NOMO-1 treated with DMSO at 0.1 percent for 48 hours (cell line): ENCODE data around the gene GUCD1.
"Not testable (repeated sequence)": the region's sequence is repeated elsewhere in the genome, so short reads cannot be mapped to it uniquely, and the experiment has no call there.

ENCODE experiments used
- DNase-seq: peaks from one replicate; lab custom pipeline; 2025; ENCODE audit not compliant: unreplicated experiment; lab: John Stamatoyannopoulos, UW

GUCD1 gene

DNA sequence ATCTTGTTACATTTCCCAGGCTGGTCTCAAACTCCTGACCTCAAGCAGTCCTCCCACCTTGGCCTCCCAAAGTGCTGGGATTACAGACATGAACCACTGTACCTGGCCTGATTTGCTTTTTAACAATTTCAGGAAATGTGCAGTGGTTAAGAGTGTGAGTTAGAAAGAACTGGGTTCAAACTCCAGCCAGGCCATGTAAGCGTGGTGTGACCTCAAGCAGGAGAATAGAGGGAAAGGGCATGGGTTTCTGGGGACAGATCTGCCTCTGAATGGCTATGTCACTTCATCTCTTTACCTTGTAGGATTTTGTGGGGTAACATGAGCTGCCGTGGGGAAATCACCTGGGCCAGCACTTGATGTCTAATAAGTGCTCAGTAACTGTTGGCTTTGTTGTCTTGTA, 10.1 kb upstream of the GUCD1 start:
- no peak for DNase-seq

DNA sequence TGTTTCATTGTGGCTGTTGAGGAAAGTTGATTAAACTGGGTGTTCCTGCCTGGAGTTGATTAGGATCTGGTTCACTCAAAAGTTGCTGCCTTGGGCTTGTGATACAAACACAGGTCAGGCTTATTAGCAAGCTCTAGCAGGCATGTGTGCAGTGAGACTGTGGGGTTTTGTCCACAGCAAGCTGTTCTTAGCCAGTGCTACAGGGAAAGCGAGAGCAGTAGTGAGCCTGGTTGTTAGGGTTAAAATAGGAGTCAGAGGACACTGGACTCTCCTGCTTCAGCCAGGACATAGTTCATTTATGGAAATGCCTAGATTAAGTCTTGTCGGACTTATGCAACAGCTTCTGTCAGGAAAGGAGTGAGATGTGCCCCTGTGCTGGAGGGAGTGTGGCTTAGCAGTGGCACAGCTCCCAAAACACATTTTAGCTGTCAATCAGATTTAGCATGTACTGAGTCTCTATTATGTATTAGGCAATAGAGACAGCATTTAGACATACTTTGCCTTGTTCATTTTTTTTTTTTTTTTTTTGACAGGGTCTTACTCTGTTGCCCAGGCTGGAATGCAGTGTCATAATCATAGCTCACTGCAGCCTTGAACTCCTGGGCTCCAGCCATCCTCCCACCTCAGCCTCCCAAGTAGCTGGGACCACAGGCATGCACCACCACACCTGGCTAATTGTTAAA, 9.6 kb upstream of the GUCD1 start:
- DNase-seq: no peak

DNA sequence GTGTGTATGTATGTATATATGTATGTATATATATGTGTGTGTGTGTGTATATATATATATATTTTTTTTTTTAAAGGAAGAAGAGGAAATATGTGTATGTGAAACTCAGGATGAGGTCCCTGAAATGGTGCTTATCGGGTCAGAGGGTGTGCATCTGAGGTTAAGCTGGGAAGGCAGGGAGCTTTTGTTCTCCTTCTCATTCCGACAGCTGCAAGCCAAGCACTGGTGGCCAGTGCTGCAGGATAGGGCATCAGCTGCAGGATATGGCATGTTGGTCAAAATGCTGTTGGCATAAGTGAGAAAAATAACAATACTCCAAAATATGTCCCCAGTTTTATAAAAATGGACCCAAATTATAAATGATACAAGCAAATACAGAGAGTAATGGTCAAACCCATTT, 8.3 kb upstream of the GUCD1 start:
- DNase-seq: no peak

DNA sequence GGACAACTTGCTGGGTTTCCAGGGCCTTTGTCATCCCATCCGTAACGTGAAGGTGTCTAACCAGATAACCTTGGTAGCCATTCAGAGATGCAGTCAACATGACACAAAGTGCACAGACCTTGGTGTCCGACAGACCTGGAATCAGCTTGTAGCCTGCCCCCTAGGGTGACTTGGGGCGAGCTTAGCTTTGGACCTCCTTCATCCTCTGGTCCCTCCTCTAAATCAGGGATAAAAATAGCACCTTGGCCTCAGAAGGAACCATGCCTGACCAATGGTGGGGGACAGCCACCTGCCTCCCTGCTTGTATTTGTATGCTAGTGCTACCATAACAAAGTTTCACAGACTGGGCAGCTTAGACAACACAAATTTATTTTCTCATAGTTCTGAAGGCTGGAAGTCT, 4.5 kb upstream of the GUCD1 start:
- DNase-seq: no peak

DNA sequence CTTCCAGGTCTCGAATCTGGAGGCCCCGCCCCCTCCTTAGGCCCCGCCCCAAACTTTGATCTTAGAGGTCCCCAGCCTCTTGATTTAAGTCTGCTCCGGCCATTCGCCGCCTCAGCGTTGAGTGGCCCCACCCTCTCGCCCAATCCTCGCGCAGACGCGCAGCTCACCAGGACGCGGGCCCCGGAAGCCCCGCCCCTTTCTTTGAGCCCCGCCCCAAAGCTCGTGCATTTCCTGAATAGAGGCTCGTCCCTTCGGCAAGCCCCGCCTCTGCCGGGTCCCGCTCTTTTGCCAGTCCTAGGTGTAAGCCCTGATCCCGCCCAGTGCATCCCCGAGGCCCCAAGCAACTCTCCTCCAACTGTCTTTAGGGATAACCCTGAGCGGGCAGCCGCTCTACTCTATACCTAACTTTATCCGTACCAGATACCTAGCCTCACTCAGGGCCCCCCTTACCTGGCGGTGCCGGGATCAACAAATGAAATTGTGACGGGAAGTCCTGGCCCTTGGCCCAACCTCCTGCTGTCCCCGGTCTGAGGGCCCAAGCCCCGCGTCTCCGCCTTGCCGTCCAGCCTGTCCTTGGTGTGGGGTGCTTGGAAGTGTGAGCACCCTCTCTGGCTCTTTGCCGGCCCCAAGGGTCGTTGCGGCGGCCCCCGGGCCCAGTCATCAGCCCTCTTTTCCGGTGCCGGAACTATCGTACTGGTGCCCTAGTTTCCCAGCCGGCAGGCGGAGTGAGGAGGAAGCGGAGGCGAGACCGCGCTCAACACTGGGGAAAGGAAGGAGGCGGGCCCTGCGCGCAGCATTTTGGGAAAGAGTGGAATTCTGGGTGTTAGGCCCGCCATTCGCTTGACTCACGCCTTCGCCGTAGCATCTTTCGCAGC, 464 bp upstream of the GUCD1 start, which contains the start of gene SNRPD3:
Gene SNRPD3, plus strand, starts transcription at position 835 of the 875 bp plus-strand sequence. CDS start 1,676 bp downstream, outside the sequence.
- peak; percentile 96 for DNase-seq

DNA sequence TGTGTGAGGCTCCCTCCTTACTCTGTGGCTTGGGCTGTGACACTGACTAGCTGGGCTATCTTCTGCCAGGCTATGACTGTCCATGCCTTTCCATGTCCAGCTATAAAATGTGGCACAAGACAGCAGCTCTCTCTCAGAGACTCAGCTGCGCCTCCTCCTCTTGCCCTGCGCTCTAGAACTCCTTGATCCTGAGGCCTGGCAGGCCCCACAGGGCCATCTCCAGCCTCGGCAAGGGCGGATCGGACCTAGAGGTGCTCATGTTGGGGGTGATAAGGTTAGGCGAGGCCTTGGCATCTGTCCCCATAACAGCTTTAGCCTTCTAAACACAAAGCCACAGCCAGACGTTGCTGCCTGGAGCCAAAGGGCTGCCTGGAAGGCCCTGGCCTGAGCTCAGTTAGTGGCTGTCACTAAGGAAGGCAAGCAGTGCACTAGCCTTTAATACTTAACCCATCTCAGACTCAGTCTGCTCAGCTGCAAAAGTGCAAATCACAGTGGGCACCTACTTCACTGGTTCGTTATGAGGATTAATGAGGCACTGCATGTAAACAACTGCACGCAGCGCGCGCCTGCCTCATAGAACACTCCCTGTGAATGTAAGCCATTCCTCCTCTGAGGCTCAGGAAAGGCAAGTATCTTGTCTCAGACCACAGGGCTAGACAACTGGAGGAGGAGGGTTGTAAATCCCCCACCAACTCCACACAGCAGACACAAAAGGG, 1.2 kb downstream of the GUCD1 start:
- DNase-seq: no peak

DNA sequence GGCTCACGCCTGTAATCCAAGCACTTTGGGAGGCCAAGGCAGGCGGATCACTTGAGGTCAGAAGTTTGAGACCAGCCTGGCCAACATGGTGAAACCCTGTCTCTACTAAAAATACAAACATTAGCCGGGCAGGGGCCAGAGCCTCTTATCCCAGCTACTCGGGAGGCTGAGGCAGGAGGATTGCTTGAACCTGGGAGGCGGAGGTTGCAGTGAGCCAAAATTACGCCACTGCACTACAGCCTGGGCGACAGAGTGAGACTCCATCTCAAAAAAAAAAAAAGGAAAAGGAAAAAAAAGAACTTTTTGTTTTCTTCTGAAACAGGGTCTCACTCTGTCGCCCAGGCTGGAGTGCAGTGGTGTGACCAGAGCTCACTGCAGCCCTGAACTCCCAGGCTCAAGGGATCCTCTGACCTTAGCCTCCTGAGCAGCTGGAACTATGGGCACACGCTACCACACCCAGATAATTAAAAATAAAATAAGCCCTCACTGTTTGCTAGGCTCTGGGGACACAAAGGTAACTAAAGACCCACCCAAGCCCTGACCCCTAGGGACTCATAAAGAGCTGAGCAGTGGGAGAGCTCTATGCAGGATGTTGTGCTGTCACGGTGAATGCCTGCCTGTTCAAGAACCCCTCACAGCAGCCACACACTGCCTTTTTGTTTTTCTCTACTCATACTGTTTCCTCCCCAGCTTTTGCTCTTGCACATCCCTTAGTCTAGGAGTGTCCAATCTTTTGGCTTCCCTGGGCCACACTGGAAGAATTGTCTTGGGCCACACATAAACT, 2.2 kb downstream of the GUCD1 start:
- DNase-seq: not testable (repeated sequence)

DNA sequence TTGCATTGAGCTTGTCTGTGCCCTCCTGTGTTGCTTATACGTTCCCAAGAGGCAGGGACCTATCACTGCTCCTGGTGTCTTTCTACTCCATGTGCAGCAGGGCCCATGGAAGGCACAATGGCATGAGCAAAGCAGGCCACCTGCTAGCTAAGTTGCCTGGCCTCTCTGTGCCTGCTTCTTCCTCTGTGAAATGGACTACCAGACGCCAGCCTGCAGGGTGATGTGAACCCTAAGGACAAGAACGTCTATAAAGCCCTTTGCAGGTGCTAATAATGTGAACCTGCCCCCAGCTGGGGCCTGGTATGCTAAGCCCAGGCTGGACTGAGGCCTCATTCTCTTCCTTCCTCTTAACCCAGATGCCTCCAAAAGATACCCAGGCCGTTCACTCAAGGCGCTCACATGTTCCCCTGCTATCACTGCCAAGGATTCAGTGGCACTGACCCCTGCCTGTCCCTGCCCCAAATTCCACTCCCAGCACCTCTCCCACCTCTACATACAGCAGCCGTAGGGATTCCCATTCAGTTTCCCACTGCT, 4.0 kb downstream of the GUCD1 start:
- DNase-seq: no peak

DNA sequence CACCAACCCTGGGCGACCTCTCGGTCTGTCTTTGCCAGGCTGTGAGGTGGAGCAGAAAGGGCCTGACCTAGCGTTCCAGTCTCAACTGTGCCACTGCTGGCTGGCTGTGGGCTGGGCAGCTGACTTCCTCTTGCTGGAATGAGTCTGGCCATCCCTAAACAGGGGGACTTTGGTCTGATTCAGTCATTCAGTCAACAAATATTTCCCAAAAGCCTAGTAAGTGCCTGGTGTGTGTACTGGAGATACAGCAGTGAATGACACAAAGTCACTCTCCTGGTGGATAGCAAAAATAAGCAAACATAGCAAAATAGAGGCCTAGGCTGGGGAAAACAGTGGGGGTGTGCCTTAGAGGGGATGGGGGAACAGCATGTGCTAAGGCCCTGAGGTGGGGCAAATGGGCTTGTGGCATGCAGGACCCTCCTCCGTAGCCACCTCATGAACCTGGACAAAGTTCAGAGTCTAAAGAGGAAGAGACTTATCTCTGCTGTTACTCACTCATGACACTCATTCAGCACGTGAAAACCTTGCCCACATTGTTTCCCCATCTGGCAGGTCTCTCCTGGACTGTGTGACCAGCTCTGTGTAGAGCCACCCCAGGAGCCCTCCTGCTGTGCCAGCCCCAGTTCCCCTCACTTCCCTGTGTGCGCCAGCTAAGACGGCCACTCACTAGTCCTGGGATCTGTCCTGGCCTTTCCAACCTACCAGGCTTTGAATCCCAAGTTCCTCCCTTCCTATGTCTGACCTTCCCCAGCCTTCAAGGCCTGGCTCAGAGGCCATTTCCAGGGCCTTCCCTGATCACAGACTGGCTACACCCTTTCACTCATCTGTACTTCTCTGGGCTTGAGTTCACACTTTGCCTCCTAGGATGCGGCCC, 4.7 kb downstream of the GUCD1 start:
- peak; percentile 32 for DNase-seq

DNA sequence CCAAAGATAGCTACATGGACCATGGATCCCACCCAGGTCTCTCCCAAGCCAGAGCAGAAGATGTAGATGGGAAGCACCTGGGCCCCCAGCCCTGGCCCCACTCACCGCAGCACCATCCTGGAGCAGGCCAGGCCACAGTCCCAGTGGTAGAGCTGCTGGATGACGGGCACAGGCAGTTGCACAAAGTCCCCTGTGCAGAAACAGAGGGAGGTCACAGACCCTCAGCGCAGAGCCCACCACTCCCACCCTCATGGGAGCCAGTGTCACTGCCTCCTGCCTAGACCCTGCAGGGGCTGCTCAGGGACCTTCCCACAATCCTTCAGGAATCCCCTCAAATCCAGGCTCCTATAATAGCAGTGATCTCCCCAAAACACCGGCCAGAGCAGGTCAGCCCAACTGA, 6.1 kb downstream of the GUCD1 start:
- no peak for DNase-seq

DNA sequence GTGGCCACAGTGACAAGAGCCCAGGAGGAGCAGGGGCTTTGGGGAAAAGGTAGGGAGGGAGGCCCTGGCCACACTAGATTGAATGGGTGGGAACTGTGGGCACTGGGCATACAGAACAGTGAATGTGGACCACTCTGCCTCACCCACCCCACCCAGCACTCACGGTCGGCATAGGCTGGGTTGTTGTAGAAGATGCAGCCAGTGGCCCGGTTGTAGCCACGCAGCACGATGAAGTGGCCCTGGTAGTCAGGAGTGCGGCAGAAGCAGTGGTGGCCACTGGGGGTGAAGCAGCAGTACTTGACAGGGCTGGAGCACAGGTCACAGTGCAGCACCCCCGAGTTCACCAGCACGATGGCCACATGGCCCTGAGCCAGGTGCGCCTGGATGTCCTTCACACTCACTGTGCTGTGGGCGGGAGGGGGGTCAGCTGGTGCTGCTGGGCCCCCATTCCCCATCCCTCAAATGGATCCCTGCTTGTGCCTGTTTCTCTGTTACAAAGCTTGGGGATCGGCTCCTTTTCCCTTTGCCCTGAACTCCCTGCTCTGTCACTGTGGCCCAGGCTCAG, 11.2 kb downstream of the GUCD1 start:
- DNase-seq: no peak

DNA sequence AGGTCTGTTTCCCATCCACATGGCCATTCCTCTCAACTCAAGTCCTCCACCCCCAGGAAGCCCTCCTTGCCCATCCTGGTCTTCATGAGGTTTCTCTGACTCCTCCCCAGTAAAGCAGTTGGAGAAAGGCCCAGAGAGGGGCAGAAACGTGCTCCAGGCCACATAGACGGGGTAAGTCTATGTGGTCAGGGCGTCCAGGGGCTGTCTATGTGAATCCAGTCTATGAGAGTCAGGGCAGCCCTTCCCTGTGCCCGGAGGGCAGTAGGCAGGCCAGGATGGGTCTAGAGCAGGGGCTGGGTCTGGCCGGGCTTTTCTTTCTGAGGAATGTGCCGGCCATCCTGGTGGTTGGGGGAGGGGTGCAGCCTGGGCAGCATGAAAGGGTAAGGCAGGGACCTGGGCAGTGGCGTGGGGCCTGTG, 11.7 kb downstream of the GUCD1 start:
- DNase-seq: no peak

DNA sequence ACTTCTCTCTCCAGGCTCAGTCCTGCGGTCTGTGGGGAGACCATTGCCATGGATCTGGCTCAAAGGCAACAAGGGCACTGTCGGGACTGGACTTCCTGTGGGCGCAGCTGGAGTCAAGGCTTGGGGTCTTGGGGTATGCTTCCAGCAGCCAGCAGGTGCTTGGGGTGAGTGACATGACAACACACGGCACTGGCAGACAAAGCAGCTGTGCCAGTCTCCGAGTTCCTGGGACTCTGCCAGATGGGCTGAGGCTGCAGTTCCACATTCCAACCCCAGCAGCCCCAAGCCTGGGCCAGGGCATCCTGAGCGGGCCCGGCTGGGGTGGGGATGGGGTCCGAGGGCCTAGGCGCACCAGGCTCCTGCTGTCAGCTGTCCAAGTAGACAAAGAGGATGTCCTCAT, 12.3 kb downstream of the GUCD1 start:
- DNase-seq: no peak

DNA sequence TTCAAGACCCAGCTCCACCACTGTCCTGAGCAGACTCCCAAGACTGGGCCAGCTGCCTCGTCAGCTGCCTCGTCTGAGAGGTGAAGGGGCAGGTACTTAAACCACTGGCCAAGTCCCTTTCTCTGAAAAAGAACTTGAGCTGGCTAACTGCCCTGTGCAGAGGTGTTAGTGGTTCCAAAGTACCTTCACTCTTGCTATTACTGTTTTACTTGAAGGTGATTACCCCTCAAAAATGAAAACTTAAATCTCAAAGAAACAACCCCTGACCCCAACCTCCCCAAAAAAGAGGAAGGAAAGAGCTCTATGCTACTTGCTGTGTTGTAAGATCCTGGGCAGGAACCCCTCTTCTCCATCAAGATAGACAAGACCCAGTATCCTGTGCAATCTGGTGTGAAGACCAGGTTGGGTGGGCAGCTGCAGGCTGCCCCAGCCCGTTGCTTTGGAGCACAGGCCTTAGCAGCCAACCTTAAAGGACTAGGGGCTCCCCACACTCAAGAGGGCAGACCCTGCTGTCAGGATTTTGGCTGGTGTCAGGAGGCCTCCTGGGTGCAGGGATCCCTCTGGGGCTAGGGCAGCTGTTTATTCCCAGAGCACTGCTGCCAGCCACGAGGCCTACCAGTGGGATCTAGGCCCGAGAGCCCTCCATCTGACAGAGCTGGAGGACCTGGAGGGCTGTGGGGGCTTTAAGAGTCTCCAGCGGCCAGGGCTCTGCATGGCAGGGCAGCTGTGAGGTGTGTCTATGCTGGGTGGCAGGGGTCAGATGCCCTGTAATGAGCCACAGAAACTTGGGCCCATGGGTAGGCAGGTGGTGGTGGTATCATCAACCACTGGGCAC, 13.0 kb downstream of the GUCD1 start:
- DNase-seq: peak; percentile 34

DNA sequence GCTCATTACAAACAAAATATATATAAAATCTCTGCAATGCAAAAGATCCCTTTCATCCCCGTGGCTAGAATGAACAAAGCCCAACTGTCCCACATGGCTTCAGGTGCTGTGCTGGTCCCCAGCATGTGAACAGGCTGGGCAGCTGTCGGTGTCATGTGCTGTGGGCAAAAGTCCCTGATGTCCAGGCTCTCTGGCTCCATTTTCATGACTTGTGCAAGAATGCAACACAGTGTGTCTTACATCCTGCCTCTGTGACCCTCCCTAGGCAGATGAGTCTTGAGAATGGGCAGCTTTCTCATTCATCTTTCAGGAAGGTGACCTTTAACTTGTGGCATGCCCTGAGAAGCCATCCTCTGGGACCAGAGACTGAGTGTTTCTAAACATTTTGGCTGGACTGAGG, 14.5 kb downstream of the GUCD1 start:
- DNase-seq: no peak

DNA sequence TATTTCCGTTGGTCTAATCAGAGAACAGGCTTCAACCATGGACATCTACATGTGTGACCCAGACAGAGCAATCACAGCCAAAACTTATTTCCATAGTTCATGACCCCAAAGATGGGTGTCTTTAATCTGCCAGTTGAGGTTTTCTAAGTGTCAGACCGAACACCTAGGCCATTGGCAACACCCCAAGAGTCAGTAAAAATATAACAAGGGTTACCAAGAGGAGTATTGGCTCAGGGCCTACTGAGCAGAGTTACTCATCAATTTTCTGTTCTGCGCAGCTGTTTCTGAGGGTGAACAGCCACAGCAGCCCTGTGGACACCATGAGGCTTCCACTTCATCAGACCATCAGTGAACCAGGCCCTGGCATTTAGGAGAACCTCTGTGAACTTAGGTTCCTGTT, 18.8 kb downstream of the GUCD1 start:
- DNase-seq: no peak

DNA sequence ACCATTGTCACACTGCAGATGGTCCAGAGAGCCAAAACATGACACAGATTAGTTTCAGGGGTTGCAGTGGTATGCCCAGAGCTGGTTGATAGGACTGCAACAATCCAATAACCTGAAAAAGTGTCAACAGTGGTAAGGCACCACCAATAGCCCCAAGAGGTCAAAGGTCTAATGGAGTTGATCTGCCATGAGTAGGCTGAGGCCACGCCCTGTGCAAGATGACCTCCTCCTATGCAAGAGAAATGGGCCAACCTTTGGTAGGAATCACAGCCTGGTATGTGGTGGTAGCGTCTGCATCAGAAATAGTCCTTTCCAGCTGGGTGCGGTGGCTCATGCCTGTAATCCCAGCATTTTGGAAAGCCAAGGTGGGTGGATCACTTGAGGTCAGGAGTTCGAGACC, 19.6 kb downstream of the GUCD1 start:
- DNase-seq: no peak

DNA sequence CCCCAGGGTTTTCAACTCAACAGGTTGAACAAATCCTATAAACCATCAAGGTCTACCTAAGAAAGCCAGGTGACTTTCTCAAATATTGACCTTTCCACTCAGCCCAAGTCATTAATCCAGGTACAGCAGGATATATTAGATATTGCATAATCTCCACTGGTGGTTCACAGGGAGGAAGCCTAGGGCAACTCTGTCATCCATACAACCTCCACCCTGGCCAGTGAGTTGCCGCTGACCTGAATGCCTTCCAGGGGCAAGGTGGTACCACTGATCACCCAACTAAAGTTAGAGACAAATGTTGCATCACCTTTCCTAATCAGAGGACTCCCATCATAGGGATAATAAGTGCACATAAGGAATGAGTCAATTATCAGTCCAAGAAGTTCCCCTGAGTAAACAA, 22.9 kb downstream of the GUCD1 start:
- no peak for DNase-seq

DNA sequence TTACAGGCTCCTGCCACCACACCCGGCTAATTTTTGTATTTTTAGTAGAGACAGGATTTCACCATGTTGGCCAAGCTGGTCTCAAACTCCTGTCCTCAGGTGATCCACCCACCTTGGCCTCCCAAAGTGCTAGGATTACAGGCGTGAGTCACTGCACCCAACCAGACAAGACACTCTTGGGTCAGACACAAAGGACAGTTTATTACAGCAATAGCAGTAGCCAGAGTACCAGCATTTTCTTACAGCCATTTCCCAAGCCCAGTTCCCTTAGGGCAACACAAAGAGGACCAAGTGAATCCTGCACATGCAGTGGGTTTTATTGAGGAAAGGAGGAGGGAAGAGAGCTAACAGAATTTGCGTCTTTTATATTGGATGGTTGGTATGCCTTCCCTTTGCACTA, 24.0 kb downstream of the GUCD1 start:
- not testable (repeated sequence) for DNase-seq
